Measurements from ENCODE around the gene NDC1. TPM values are rescaled to one million over a fixed set of nuclear protein-coding genes. Genes with fewer than 3 reads are reported as not detected.

The NDC1 gene
- total and polyA plus RNA-seq, 2 donors (not counting 3 experiments of a cell fraction or from before 2014, with no cell fraction given) = 23.2 to 29.2 TPM

GRCh38 chr1:53787655-53788054, 50.4 kb downstream of the NDC1 start:
- no peaks in the 10 kb centered on the region for H4K20me1 ChIP-seq (replicated peaks; ENCODE audit: control insufficient read depth, extremely low read depth, insufficient read depth, low read length)
- no peaks in the 10 kb centered on the region for H3K79me2 ChIP-seq (ENCODE audit: control insufficient read depth, insufficient read depth, low read length)
- no peak for TF ChIP-seq POLR2A (IDR thresholded peaks at IDR 0.05; ENCODE audit: low read depth, low read length)
- TF ChIP-seq FOS (IDR thresholded peaks at IDR 0.05; ENCODE audit: borderline replicate concordance, insufficient read depth, low read length) = no peak
- DNase-seq (ENCODE audit: low read depth, low spot score) (no peak), FAIRE-seq (no peak)
- no peaks in the 10 kb centered on the region for H3K9me3 ChIP-seq (replicated peaks; ENCODE audit: control insufficient read depth, insufficient read depth, low read length)
- dilution Hi-C loops (cut with MboI; ENCODE audit: extremely low pct_ligation_motif_present, low sequenced_read_pairs) (no loop called here), intact Hi-C loops (cut with micrococcal nuclease) (no loop called here)
- H3K4me1 ChIP-seq (ENCODE audit: control insufficient read depth, extremely low read depth, insufficient read depth, low read length) = no peaks in the 10 kb centered on the region
- H3K27me3 ChIP-seq (ENCODE audit: control insufficient read depth in 2 of 2, insufficient read depth in 2 of 2, low read length in 2 of 2) = no peaks in the 10 kb centered on the region
- no peaks in the 10 kb centered on the region for H3K9me1 ChIP-seq (replicated peaks; ENCODE audit: control insufficient read depth, extremely low read depth, insufficient read depth, low read length)
- no peak overlapping the region for H3K4me2 ChIP-seq (ENCODE audit: insufficient read depth, low read length)
- no peak overlapping the region for H2AFZ ChIP-seq (ENCODE audit: low read depth, low read length)
- ChIA-PET CTCF (interaction anchor here (1.9 kb wide), 1 partner anchor 15 kb away, joined by 4 read pairs; no protein-coding TSS in a partner anchor), POLR2A (no interaction called here)
- no peak overlapping the region for H3K9ac ChIP-seq (replicated peaks; ENCODE audit: extremely low read depth, insufficient read depth, low read length)
- no peak overlapping the region for H3K4me3 ChIP-seq (replicated peaks in 1 of 3; ENCODE audit: insufficient read depth in 1 of 3, low read depth in 1 of 3, low read length in 3 of 3)
- no TSS peak for BruUV-seq (replicated peaks)
- H3K36me3 ChIP-seq (ENCODE audit: control insufficient read depth in 2 of 2, extremely low read depth in 1 of 2, insufficient read depth in 2 of 2, low read length in 2 of 2) = peaks cover 0 to 9% of the 10 kb centered on the region in 2 experiments
- H3K27ac ChIP-seq (ENCODE audit: insufficient read depth, low read depth, low read length) = no peak overlapping the region

DNA sequence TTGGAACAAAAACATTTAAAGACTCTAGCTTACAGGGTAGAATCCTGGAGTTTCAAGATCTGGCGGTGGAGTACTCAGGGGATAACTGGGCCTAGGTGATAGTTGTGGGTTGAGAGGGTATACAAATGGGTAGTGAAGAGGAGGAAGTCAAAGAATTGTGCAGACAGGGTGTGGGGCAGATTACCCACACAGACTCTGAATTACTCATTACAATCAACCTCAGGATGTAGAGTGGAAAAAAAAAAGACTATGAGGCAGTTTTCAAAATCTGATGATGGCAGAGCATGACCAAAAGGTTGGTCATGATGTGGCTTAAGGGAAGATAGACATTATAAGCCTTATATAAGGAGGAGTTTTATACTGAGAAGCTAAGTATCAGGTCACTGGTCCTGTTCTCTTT, 55.0 kb downstream of the NDC1 start:
- H3K27me3 ChIP-seq (ENCODE audit: control insufficient read depth in 2 of 2, insufficient read depth in 2 of 2, low read length in 2 of 2) = no peaks in the 10 kb centered on the region
- H3K9me3 ChIP-seq (replicated peaks; ENCODE audit: control insufficient read depth, insufficient read depth, low read length) = no peaks in the 10 kb centered on the region
- H3K9ac ChIP-seq (replicated peaks; ENCODE audit: extremely low read depth, insufficient read depth, low read length) = no peak overlapping the region
- TF ChIP-seq MYC (IDR thresholded peaks at IDR 0.05; ENCODE audit: low read depth, low read length) = no peak
- TF ChIP-seq CTCF (IDR thresholded peaks at IDR 0.05; ENCODE audit: extremely low read depth in 1 of 2, insufficient read depth in 1 of 2, low read depth in 1 of 2, low read length in 2 of 2) = no peak
- no peak for TF ChIP-seq JUN (IDR thresholded peaks at IDR 0.05; ENCODE audit: borderline replicate concordance, insufficient read depth, insufficient read length, low read depth)
- no peak for TF ChIP-seq FOS (IDR thresholded peaks at IDR 0.05; ENCODE audit: borderline replicate concordance, insufficient read depth, low read length)
- TF ChIP-seq EZH2 (IDR thresholded peaks at IDR 0.05; ENCODE audit: borderline replicate concordance, low read depth, low read length, severe bottlenecking) = no peak
- no peak for TF ChIP-seq POLR2A (IDR thresholded peaks at IDR 0.05; ENCODE audit: low read depth, low read length)
- no peak for TF ChIP-seq POLR2AphosphoS5 (IDR thresholded peaks at IDR 0.05; ENCODE audit: insufficient read depth, low read depth, low read length)
- no peak for TF ChIP-seq MAX (IDR thresholded peaks at IDR 0.05; ENCODE audit: insufficient read depth, insufficient read length)
- TF ChIP-seq GATA2 (IDR thresholded peaks at IDR 0.05; ENCODE audit: insufficient read depth, insufficient read length, low read depth, low read length) = no peak
- H3K79me2 ChIP-seq (ENCODE audit: control insufficient read depth, insufficient read depth, low read length) = no peaks in the 10 kb centered on the region
- H3K4me2 ChIP-seq (ENCODE audit: insufficient read depth, low read length) = no peak overlapping the region
- DNase-seq (ENCODE audit: low read depth, low spot score) (no peak), FAIRE-seq (no peak)
- no peak overlapping the region for H3K4me3 ChIP-seq (replicated peaks in 1 of 3; ENCODE audit: insufficient read depth in 1 of 3, low read depth in 1 of 3, low read length in 3 of 3)
- H3K9me1 ChIP-seq (replicated peaks; ENCODE audit: control insufficient read depth, extremely low read depth, insufficient read depth, low read length) = no peaks in the 10 kb centered on the region
- intact Hi-C loops (cut with micrococcal nuclease) (no loop called here), dilution Hi-C loops (cut with MboI; ENCODE audit: extremely low pct_ligation_motif_present, low sequenced_read_pairs) (no loop called here)
- ChIA-PET POLR2A (no interaction called here), CTCF (no interaction called here)
- no peaks in the 10 kb centered on the region for H3K4me1 ChIP-seq (ENCODE audit: control insufficient read depth, extremely low read depth, insufficient read depth, low read length)
- H2AFZ ChIP-seq (ENCODE audit: low read depth, low read length) = no peak overlapping the region
- no TSS peak for BruUV-seq (replicated peaks)
- no peaks in the 10 kb centered on the region for H4K20me1 ChIP-seq (replicated peaks; ENCODE audit: control insufficient read depth, extremely low read depth, insufficient read depth, low read length)
- H3K36me3 ChIP-seq (ENCODE audit: control insufficient read depth in 2 of 2, extremely low read depth in 1 of 2, insufficient read depth in 2 of 2, low read length in 2 of 2) = peaks cover 0 to 9% of the 10 kb centered on the region in 2 experiments
- H3K27ac ChIP-seq (ENCODE audit: insufficient read depth, low read depth, low read length) = no peak overlapping the region

Measured in endothelial cell of umbilical vein (primary cell).